HEK293T (cell line): ENCODE data around the gene TCP11.

ENCODE experiments used
- BHLHE40 ChIP-seq: fragments of 450-650 bp; IDR thresholded peaks from 2 replicates; pipeline ENCODE4 v1.6.1; 2016; ENCODE audit warnings: mild to moderate bottlenecking, moderate library complexity, borderline replicate concordance
- ELF4 ChIP-seq: fragments of 450-650 bp; IDR thresholded peaks from 2 replicates; pipeline ENCODE4 v1.6.1; 2017; ENCODE audit warnings: antibody characterized with exemption
- FOXK2 ChIP-seq: fragments of 450-650 bp; IDR thresholded peaks from 2 replicates; pipeline ENCODE4 v1.6.1; 2016; ENCODE audit warnings: mild to moderate bottlenecking
- SUZ12 ChIP-seq: fragments of 450-650 bp; IDR thresholded peaks from 2 replicates; pipeline ENCODE4 v1.6.1; 2016; ENCODE audit warnings: mild to moderate bottlenecking
- TARDBP ChIP-seq: fragments of 450-650 bp; IDR thresholded peaks from 2 replicates; pipeline ENCODE4 v1.6.1; 2016

- TF ChIP-seq FOXK2 (no peak), SUZ12 (no peak), ELF4 (no peak), BHLHE40 (no peak), TARDBP (no peak)
Observed at GRCh38 chr6:35148167-35148741, 7.1 kb upstream of the TCP11 start.
